HepG2 (cell line): ENCODE measurements around the gene DYSF. TPM values are rescaled to one million over a fixed set of nuclear protein-coding genes. Genes with fewer than 3 reads are reported as not detected.

Source experiments
- DMAP1 ChIP-seq: IDR thresholded peaks from 2 replicates; pipeline ENCODE4 v1.6.1; 2016
- DMTF1 ChIP-seq: sonication (generic); formaldehyde crosslinking; IDR thresholded peaks from 2 replicates; pipeline ENCODE4 v1.4.0; 2020; ENCODE audit warnings: mild to moderate bottlenecking, missing genetic modification reagents
- GRHL1 ChIP-seq: sonication (generic); formaldehyde crosslinking; conservative IDR thresholded peaks from 2 replicates; pipeline ENCODE4 v1.8.0; 2022; ENCODE audit warnings: missing genetic modification reagents
- HMGXB3 ChIP-seq: sonication (generic); formaldehyde crosslinking; IDR thresholded peaks from 2 replicates; pipeline ENCODE4 v1.4.0; 2020; ENCODE audit warnings: missing genetic modification reagents, borderline replicate concordance
- HNRNPK ChIP-seq: fragments of 200-400 bp; formaldehyde crosslinking; IDR thresholded peaks from 2 replicates; pipeline ENCODE4 v1.6.1; 2018; ENCODE audit warnings: low read length, low read depth, moderate library complexity, mild to moderate bottlenecking; ENCODE audit not compliant: poor library complexity, severe bottlenecking
- SMC3 ChIP-seq: IDR thresholded peaks from 2 replicates; pipeline ENCODE4 v1.6.1; 2011; ENCODE audit warnings: low read length, improper control_type of control experiment
- ZBED4 ChIP-seq: sonication (generic); formaldehyde crosslinking; IDR thresholded peaks from 2 replicates; pipeline ENCODE4 v1.4.0; 2020; ENCODE audit warnings: missing genetic modification reagents, borderline replicate concordance
- ZMAT3 ChIP-seq: sonication (generic); formaldehyde crosslinking; conservative IDR thresholded peaks from 2 replicates; pipeline ENCODE4 v1.7.0; 2021; ENCODE audit warnings: missing genetic modification reagents
- ZNF557 ChIP-seq: sonication (generic); formaldehyde crosslinking; IDR thresholded peaks from 2 replicates; pipeline ENCODE4 v1.4.0; 2020; ENCODE audit warnings: missing genetic modification reagents
- ZNF574 ChIP-seq: sonication (generic); formaldehyde crosslinking; IDR thresholded peaks from 2 replicates; pipeline ENCODE4 v1.4.0; 2020; ENCODE audit warnings: missing genetic modification reagents
- ZNF768 ChIP-seq: sonication (generic); formaldehyde crosslinking; IDR thresholded peaks from 2 replicates; pipeline ENCODE4 v1.4.0; 2020; ENCODE audit warnings: missing genetic modification reagents
- ZNF792 ChIP-seq: IDR thresholded peaks from 2 replicates; pipeline ENCODE4 v1.6.1; 2016
- ZSCAN20 ChIP-seq: sonication (generic); formaldehyde crosslinking; IDR thresholded peaks from 2 replicates; pipeline ENCODE4 v1.4.0; 2020; ENCODE audit warnings: missing genetic modification reagents, mild to moderate bottlenecking, borderline replicate concordance
- polyA plus RNA-seq, 8 experiments: library from polyadenylated mRNA; depleted of rRNA in 3 of 8; stranded (reverse) in 7 of 8; unstranded in 1 of 8; fragments of >200 nt; fragmentation: Illumina TruSeq in 4 of 8; extraction: Trizol in 4 of 8; gene quantifications; 2 replicates each; pipeline versions ENCODE4 v1.2.1 to v1.2.3, GENCODE V29; 2011 to 2016; ENCODE audit warnings: low read depth in 4 of 8, missing spikeins in 1 of 8, mixed read lengths in 1 of 8; ENCODE audit not compliant: insufficient read depth in 1 of 8
- total RNA-seq, 5 experiments: library from RNA; depleted of rRNA; stranded (reverse); fragments of >200 nt; fragmentation: Illumina TruSeq; extraction: Trizol; gene quantifications; 2 replicates each; pipeline ENCODE4 v1.2.3, GENCODE V29; 2016; ENCODE audit warnings: low read depth in 1 of 5

DYSF gene
- total and polyA plus RNA-seq, 2 of the 13 experiments (the other 11 are each of a cell fraction or from before 2014, with no cell fraction given): 0.15 to 2.4 TPM

GRCh38 chr2:71466301-71467179, 13.2 kb downstream of the DYSF start (continued):
- no peak for TF ChIP-seq ZMAT3 (CRISPR knock-in tag)
- no peak for TF ChIP-seq ZBED4 (CRISPR knock-in tag)
- TF ChIP-seq ZNF792 (CRISPR knock-in tag): no peak
- TF ChIP-seq GRHL1 (CRISPR knock-in tag): no peak
- no peak for TF ChIP-seq DMTF1 (CRISPR knock-in tag)
- no peak for TF ChIP-seq ZNF557 (CRISPR knock-in tag)
- peak; percentile 27 for TF ChIP-seq HNRNPK
- no peak for TF ChIP-seq DMAP1 (CRISPR knock-in tag)
- TF ChIP-seq ZNF768: peak; percentile 66; the same call in 1 of the 2 replicates
- TF ChIP-seq ZNF574 (CRISPR knock-in tag): no peak
- TF ChIP-seq ZSCAN20: no peak; the same call in 1 of the 2 replicates
- TF ChIP-seq HMGXB3 (CRISPR knock-in tag): no peak
- TF ChIP-seq SMC3: no peak
